Right lobe of liver (tissue), 6 donors: Measurements from ENCODE around the gene ADNP. TPM values are rescaled to one million over a fixed set of nuclear protein-coding genes. Genes with fewer than 3 reads are reported as not detected.

Source experiments
- ATAC-seq, 4 donors: fragments of 200-7000 bp; cut with Tn5 transposase; one replicate each; pipeline ENCODE4 v1.9.1; 2020; ENCODE audit warnings: mild to moderate bottlenecking in 4 of 4, moderate library complexity in 4 of 4
- DNase-seq, 3 donors: peaks; one replicate each; pipeline ENCODE4 v3.0.0-alpha.2; 2020
- H3K27ac ChIP-seq, 3 donors: fragments of 200-600 bp; one replicate each; pipeline ENCODE4 v1.8.0; 2022
- H3K27me3 ChIP-seq, 2 donors: fragments of 200-600 bp; one replicate each; pipeline ENCODE4 v1.8.0; 2022
- H3K36me3 ChIP-seq, 4 donors: fragments of 200-600 bp; sonication (generic) in 1 of 4; one replicate each; pipeline versions ENCODE4 v1.5.1 to v1.8.0; 2017 to 2022; ENCODE audit warnings: control low read depth in 1 of 4
- H3K4me1 ChIP-seq, 4 donors: fragments of 200-600 bp; sonication (generic) in 1 of 4; one replicate each; pipeline versions ENCODE4 v1.5.1 to v1.8.0; 2017 to 2022; ENCODE audit warnings: control low read depth in 1 of 4
- H3K4me3 ChIP-seq, 3 donors: fragments of 200-600 bp; one replicate each; pipeline ENCODE4 v1.8.0; 2022
- H3K9me3 ChIP-seq, 4 donors: fragments of 200-600 bp; sonication (generic) in 1 of 4; one replicate each; pipeline versions ENCODE4 v1.5.1 to v1.8.0; 2017 to 2022; ENCODE audit warnings: control low read depth in 1 of 4
- POLR2A ChIP-seq: fragments of 450-650 bp; IDR thresholded peaks from one replicate; pipeline ENCODE4 v1.6.1; 2017; ENCODE audit warnings: antibody characterized with exemption, mild to moderate bottlenecking
- WGBS: methylation state at CpG from one replicate; pipeline ENCODE4 v1.1.6; 2018; ENCODE audit warnings: low coverage, low lambda C conversion rate; ENCODE audit not compliant: insufficient coverage; ENCODE audit errors: missing lambda C conversion rate; 5-methylcytosine and 5-hydroxymethylcytosine counted together
- intact Hi-C, 2 donors: fragments of 100-400 bp; cut with DNase I; formaldehyde crosslinking; loops; one replicate each; pipeline versions ENCODE4 v1.11.2 to v1.14.1; 2022
- total RNA-seq, 6 experiments: library from RNA; depleted of rRNA in 2 of 6; stranded (reverse); fragments of >200 nt in 2 of 6; fragmentation: NEBNext Ultra II Directional in 3 of 6; extraction: Animal tissue kit (Norgen Biotek cat#: 25700) in 3 of 6; gene quantifications; one replicate each; pipeline versions ENCODE4 v1.1.0 to v1.2.4, GENCODE V29; 2016 to 2023
- TF ChIP-seq, protein P1 (sequence below), 4 donors: fragments of 200-600 bp in 3 of 4; fragments of 450-650 bp in 1 of 4; IDR thresholded peaks; one replicate each; pipeline versions ENCODE4 v1.5.1 to v1.8.0; 2016 to 2022; ENCODE audit warnings: antibody characterized with exemption in 4 of 4, mild to moderate bottlenecking in 2 of 4
- donor health status: DM: no; HTN: yes; CAD: no.
- donor health status: DM: no; HTN: no; CAD: no.
- donor health status: DM: no; HTN: no; CAD: no.
- donor health status: DM: no; HTN: yes; CAD: no.
- donor health status: DM: no; HTN: yes; CAD: no.

ADNP gene
- total RNA-seq, 6 experiments from 2014 or later: 19.8 to 25.9 (median 23.1) TPM

GRCh38 chr20:50943069-50943468 is 11.8 kb upstream of the ADNP start:
- ATAC-seq: no peak

GRCh38 chr20:50933589-50933988 is 2.4 kb upstream of the ADNP start:
- Histone ChIP-seq H3K9me3 (no peaks in the 10 kb centered on the region), H3K4me3 (no peak overlapping the region), H3K27me3 (no peaks in the 10 kb centered on the region), H3K4me1 (peaks cover 0 to 11% (median 3%) of the 10 kb centered on the region in 4 donors), H3K36me3 (peaks cover 5 to 28% (median 13%) of the 10 kb centered on the region in 4 donors), H3K27ac (no peak overlapping the region)
- TF ChIP-seq, protein P1, sequence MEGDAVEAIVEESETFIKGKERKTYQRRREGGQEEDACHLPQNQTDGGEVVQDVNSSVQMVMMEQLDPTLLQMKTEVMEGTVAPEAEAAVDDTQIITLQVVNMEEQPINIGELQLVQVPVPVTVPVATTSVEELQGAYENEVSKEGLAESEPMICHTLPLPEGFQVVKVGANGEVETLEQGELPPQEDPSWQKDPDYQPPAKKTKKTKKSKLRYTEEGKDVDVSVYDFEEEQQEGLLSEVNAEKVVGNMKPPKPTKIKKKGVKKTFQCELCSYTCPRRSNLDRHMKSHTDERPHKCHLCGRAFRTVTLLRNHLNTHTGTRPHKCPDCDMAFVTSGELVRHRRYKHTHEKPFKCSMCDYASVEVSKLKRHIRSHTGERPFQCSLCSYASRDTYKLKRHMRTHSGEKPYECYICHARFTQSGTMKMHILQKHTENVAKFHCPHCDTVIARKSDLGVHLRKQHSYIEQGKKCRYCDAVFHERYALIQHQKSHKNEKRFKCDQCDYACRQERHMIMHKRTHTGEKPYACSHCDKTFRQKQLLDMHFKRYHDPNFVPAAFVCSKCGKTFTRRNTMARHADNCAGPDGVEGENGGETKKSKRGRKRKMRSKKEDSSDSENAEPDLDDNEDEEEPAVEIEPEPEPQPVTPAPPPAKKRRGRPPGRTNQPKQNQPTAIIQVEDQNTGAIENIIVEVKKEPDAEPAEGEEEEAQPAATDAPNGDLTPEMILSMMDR (IDR thresholded peaks at IDR 0.05): no peak
- no peak for TF ChIP-seq POLR2A
- DNase-seq (no peak), ATAC-seq (no peak)
- WGBS: 100% methylated on average over 1 of the region's 1 CpG
- intact Hi-C loops: no loop called here

More at GRCh38 chr20:50943069-50943468, 11.8 kb upstream of the ADNP start:
- DNase-seq: no peak
- intact Hi-C loops: no loop called here
- peaks cover 0 to 81% (median 36%) of the 10 kb centered on the region in 4 donors for H3K36me3 ChIP-seq
- no peaks in the 10 kb centered on the region for H3K9me3 ChIP-seq
- WGBS: 79% methylated on average over 3 of the region's 7 CpGs
- no peaks in the 10 kb centered on the region for H3K4me1 ChIP-seq
- H3K27me3 ChIP-seq: no peaks in the 10 kb centered on the region
- no peak overlapping the region for H3K4me3 ChIP-seq
- H3K27ac ChIP-seq: no peak overlapping the region
- TF ChIP-seq, protein P1 (IDR thresholded peaks at IDR 0.05): no peak
- TF ChIP-seq POLR2A: no peak

DNA sequence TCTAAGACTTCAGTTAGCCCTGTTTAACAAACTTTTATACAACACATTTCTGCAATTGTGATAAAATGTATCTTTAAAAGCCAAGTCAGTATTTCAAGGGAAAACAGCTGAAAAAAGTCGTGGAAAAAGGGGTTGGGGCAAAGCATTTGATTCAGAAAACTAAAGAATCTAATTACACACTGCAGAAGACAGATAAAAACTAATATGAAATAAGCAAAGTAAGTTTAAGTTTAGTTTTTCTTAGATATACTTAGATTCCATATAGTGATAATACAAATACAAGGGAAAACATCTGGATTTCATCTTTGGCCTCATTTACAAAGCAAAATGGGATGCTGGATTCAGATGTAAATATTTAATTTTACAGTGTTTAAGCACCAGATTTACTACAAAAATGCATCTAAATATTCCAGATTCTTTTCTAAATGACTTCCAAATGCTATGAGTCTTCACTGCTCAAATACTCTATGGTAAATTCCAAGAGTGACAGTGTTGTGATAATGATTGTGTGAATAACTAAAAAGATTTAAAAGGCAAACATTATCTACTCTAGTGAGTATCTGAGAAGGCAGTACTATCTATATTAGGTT is 1.5 kb upstream of the ADNP start:
- 78% methylated on average over 1 of the region's 1 CpG for WGBS
- intact Hi-C loops: no loop called here
- Histone ChIP-seq H3K27me3 (no peaks in the 10 kb centered on the region), H3K36me3 (peaks cover 5 to 28% (median 13%) of the 10 kb centered on the region in 4 donors), H3K4me3 (no peak overlapping the region), H3K27ac (peak overlapping the region in 1 of 3 donors; percentile 99), H3K4me1 (peaks cover 0 to 11% (median 5%) of the 10 kb centered on the region in 4 donors), H3K9me3 (no peaks in the 10 kb centered on the region)
- TF ChIP-seq, protein P1 (IDR thresholded peaks at IDR 0.05): no peak
- TF ChIP-seq POLR2A: no peak
- no peak for ATAC-seq
- DNase-seq: no peak

DNA sequence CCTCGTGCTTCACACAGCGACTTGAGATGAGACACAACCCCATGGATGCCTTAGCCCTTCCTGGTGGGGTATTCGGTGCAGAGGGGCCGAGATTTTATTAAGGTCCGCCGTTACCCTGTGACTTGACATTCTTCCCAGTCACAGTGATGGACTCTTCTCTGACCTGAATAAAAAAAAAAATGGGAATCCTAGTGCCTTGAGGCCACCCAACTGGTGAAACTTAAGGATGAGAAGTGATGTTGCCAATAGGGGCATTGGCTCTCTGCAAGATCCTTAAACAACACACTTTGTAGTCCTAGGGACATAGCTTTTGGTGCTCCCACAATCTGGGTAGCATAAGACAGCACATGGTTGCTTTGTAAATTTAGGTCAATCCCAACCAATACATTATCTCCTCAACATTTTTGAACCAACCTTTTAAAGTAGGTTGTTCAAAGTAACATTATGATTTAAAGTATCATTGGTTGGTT is 814 bp upstream of the ADNP start:
- intact Hi-C loops: no loop called here
- Histone ChIP-seq H3K27me3 (no peaks in the 10 kb centered on the region), H3K4me3 (peak overlapping the region; percentile 50 to 77 (median 52)), H3K27ac (peak overlapping the region; percentile 95 to 99 (median 97)), H3K4me1 (peaks cover 0 to 16% (median 6%) of the 10 kb centered on the region in 4 donors), H3K36me3 (peaks cover 5 to 28% (median 13%) of the 10 kb centered on the region in 4 donors), H3K9me3 (no peaks in the 10 kb centered on the region)
- no peak for TF ChIP-seq POLR2A
- TF ChIP-seq, protein P1 (IDR thresholded peaks at IDR 0.05): no peak
- WGBS: 43% methylated on average over 6 of the region's 6 CpGs
- DNase-seq (no peak), ATAC-seq (no peak)
